ENCODE results near the gene PAM16. TPM values are rescaled to one million over a fixed set of nuclear protein-coding genes. Genes with fewer than 3 reads are reported as not detected.
"Not testable (repeated sequence)": the region's sequence is repeated elsewhere in the genome, so short reads cannot be mapped to it uniquely, and the experiment has no call there.

PAM16 gene
- 10 to 100 TPM; 21.4 to 32.2 (median 22.6) TPM for polyA plus RNA-seq (ENCODE audit: insufficient read length in 4 of 4)

- peak; percentile 87 to 92 (median 90) for DNase-seq (ENCODE audit: low read depth in 4 of 4, low spot score in 3 of 4)
These were observed at the start of gene PAM16 for GRCh38 chr16:4350787-4351659. Gene PAM16, minus strand, starts transcription at chr16:4351321. Its CDS starts 87 bp downstream, at chr16:4351234.

- no peak for DNase-seq (ENCODE audit: low read depth in 4 of 4, low spot score in 3 of 4)
These were observed 48.0 kb upstream of the PAM16 start for GRCh38 chr16:4399001-4399730.

GRCh38 chr16:4395055-4395726 is 44.1 kb upstream of the PAM16 start:
- DNase-seq (ENCODE audit: low read depth in 4 of 4, low spot score in 3 of 4), result no peak

GRCh38 chr16:4393850-4394249 is 42.7 kb upstream of the PAM16 start:
- DNase-seq (ENCODE audit: low read depth in 4 of 4, low spot score in 3 of 4), result not testable (repeated sequence)

GRCh38 chr16:4393240-4393600 is 42.1 kb upstream of the PAM16 start:
- no peak for DNase-seq (ENCODE audit: low read depth in 4 of 4, low spot score in 3 of 4)

- DNase-seq (ENCODE audit: low read depth in 4 of 4, low spot score in 3 of 4), result peak in 1 of 4 donors; percentile 71
These were observed 41.5 kb upstream of the PAM16 start for GRCh38 chr16:4392382-4393239.

GRCh38 chr16:4391631-4392381 is 40.7 kb upstream of the PAM16 start:
- DNase-seq (ENCODE audit: low read depth in 4 of 4, low spot score in 3 of 4), result no peak

- DNase-seq (ENCODE audit: low read depth in 4 of 4, low spot score in 3 of 4), result no peak
These were observed 39.4 kb upstream of the PAM16 start for GRCh38 chr16:4390266-4391260.

GRCh38 chr16:4389051-4389955 is 38.2 kb upstream of the PAM16 start:
- DNase-seq (ENCODE audit: low read depth in 4 of 4, low spot score in 3 of 4), result no peak

GRCh38 chr16:4388271-4389021 is 37.3 kb upstream of the PAM16 start:
- DNase-seq (ENCODE audit: low read depth in 4 of 4, low spot score in 3 of 4), result no peak

- DNase-seq (ENCODE audit: low read depth in 4 of 4, low spot score in 3 of 4), result no peak
These were observed 36.7 kb upstream of the PAM16 start for GRCh38 chr16:4387781-4388180.

GRCh38 chr16:4386951-4387565 is 35.9 kb upstream of the PAM16 start:
- no peak for DNase-seq (ENCODE audit: low read depth in 4 of 4, low spot score in 3 of 4)

- DNase-seq (ENCODE audit: low read depth in 4 of 4, low spot score in 3 of 4), result no peak
These were observed 35.3 kb upstream of the PAM16 start for GRCh38 chr16:4386451-4386805.

GRCh38 chr16:4385789-4386450 is 34.8 kb upstream of the PAM16 start:
- no peak for DNase-seq (ENCODE audit: low read depth in 4 of 4, low spot score in 3 of 4)

GRCh38 chr16:4385066-4385788 is 34.1 kb upstream of the PAM16 start:
- DNase-seq (ENCODE audit: low read depth in 4 of 4, low spot score in 3 of 4), result no peak
